Epidermal melanocyte (primary cell): ENCODE results near the gene DEFB128.

Experiments
- DNase-seq: peaks from one replicate; pipeline ENCODE4 v3.0.0; 2011; ENCODE audit warnings: low spot score; ENCODE audit not compliant: insufficient read length

The DEFB128 gene

DNA sequence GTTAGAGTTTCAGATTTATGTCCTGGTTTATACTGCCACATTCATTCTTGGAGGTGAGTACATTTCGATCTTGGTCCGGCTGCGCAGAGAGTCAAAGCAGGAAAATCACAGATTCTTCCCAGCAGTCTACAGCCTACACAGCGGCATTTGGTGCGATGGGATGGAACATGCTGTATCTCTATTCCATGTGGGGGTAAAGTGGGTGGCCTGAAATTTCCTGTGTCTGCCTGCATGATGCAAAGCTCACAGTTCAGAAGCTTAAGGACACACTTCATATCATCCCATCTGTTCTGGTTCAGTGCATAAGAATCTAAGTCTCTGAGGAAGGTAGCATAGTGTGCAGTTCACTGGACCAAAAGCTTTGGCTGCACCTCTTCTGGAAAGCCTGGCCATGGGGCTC is 32.4 kb downstream of the DEFB128 start, which contains the start of gene DEFB127:
TSS of gene DEFB127 (plus strand) at position 301 of the 400 bp plus-strand sequence. CDS start at position 392, 91 bp downstream.
- no peak for DNase-seq

DNA sequence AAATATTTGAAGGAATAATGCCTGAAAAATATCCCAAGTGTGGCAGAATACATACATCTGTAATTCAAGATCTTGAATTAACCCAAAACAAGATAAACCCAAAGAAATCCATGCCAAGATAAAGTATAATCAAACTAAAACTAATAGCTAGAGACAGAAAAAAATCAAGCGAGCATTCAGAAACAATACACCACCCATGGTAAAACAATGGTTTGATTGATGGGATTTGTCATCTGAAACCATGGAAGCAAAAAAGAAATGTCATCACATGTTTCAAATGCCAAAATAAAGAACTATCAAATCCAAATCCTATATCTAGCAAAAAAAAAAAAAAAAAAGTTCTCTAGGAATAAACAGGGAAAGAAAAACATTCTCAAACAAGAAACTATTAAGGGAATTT is 37.4 kb downstream of the DEFB128 start:
- DNase-seq = no peak

DNA sequence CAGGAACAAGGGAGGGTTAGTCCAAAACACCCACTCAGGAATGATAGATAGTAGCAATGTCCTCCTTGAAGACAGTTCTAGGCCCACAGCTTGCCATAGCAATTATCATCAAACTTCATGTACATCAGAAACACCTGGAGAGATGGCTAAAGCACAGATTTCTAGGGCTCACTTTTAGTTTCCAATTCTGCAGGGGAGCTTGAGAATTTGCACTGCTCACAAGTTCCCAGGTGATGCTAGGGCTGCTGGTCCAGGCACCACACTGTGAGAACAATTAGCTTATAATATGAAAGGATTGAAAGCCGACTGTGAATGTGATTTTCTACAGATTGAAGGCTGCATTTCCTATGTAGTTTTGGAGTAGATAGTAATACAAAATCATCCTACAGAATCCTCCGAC is 43.6 kb downstream of the DEFB128 start:
- DNase-seq = no peak

DNA sequence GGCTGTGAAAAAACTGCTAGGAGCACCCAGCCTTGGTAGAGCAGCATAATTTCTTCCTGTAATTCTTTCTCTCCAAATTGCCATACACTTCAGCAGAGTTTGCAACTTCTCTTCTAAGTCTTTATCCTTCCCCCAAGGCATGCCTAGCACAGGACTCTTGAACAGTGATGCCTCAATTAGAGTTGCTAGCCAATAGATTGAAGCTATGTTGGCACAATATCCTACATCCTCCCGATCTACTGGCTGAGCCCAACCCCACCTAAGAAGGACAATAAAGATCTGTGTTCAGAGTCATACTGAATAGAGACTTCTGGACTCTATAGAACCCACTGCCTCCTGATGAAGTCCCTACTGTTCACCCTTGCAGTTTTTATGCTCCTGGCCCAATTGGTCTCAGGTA is 47.2 kb downstream of the DEFB128 start, which contains the start of gene DEFB126:
TSS of gene DEFB126 (plus strand) at position 301 of the 400 bp plus-strand sequence. CDS start at position 340, 39 bp downstream.
- no peak for DNase-seq
